PC-3 (cell line): Measurements from ENCODE around the gene DOK5. TPM values are rescaled to one million over a fixed set of nuclear protein-coding genes. Genes with fewer than 3 reads are reported as not detected.

Experiments used
- ATAC-seq: fragments of 200-7000 bp; cut with Tn5 transposase; 2 replicates; pipeline ENCODE4 v1.9.1; 2020; ENCODE audit warnings: mild to moderate bottlenecking, moderate library complexity
- BruUV-seq: library from RNA; stranded (reverse); fragments of 400-500 nt; replicated peaks from 2 replicates; lab custom pipeline; 2021; lab: Mats Ljungman, UMichigan
- CTCF ChIA-PET: fragments of 300-600 bp; sonication (Branson Sonifier 250); formaldehyde crosslinking; loops from one replicate; lab custom pipeline; 2022; ENCODE audit warnings: antibody characterized with exemption; lab: Charles Lee
- POLR2A ChIA-PET: fragments of 300-600 bp; sonication (Branson Sonifier 250); formaldehyde crosslinking; loops from one replicate; lab custom pipeline; 2022; ENCODE audit warnings: antibody characterized with exemption; ENCODE audit not compliant: unreplicated experiment; lab: Charles Lee
- DNase-seq: peaks from one replicate; pipeline ENCODE4 v3.0.0-alpha.2; 2015
- H2AFZ ChIP-seq: fragments of 300-600 bp; sonication (generic); 2 replicates; pipeline ENCODE4 v1.6.0; 2016; ENCODE audit warnings: antibody characterized with exemption, low read length
- H3F3A ChIP-seq: fragments of 300-600 bp; sonication (generic); one replicate; pipeline ENCODE4 v1.6.0; 2017; ENCODE audit warnings: antibody characterized with exemption, low read length, control low read depth, mild to moderate bottlenecking; ENCODE audit not compliant: unreplicated experiment
- H3K27ac ChIP-seq: fragments of 300-600 bp; sonication (generic); 2 replicates; pipeline ENCODE4 v1.5.1; 2016; ENCODE audit warnings: mild to moderate bottlenecking, low read length
- H3K27me3 ChIP-seq: fragments of 300-600 bp; sonication (generic); 2 replicates; pipeline ENCODE4 v1.6.1; 2016; ENCODE audit warnings: low read length, mixed read lengths
- H3K36me3 ChIP-seq: fragments of 300-600 bp; sonication (generic); 2 replicates; pipeline ENCODE4 v1.6.1; 2016; ENCODE audit warnings: low read depth, mixed run types, low read length, mixed read lengths
- H3K4me1 ChIP-seq: fragments of 300-600 bp; sonication (generic); 2 replicates; pipeline ENCODE4 v1.5.1; 2016; ENCODE audit warnings: low read length; ENCODE audit not compliant: insufficient read depth
- H3K4me2 ChIP-seq: fragments of 300-600 bp; sonication (generic); 2 replicates; pipeline ENCODE4 v1.6.0; 2016; ENCODE audit warnings: low read length
- H3K4me3 ChIP-seq: fragments of 300-600 bp; sonication (generic); 2 replicates; pipeline ENCODE4 v1.5.1; 2016; ENCODE audit warnings: mild to moderate bottlenecking, low read length, mixed read lengths
- H3K79me2 ChIP-seq: fragments of 300-600 bp; sonication (generic); 2 replicates; pipeline ENCODE4 v1.6.1; 2017; ENCODE audit warnings: low read length, mixed read lengths
- H3K9ac ChIP-seq: fragments of 300-600 bp; sonication (generic); 2 replicates; pipeline ENCODE4 v1.6.0; 2016; ENCODE audit warnings: mild to moderate bottlenecking, low read length
- H3K9me2 ChIP-seq: fragments of 300-600 bp; sonication (generic); replicated peaks from 2 replicates; pipeline ENCODE4 v1.6.1; 2016; ENCODE audit warnings: mixed run types, low read length, mixed read lengths
- H3K9me3 ChIP-seq: fragments of 300-600 bp; sonication (generic); 2 replicates; pipeline ENCODE4 v1.6.1; 2016; ENCODE audit warnings: low read length, mixed read lengths
- H4K20me1 ChIP-seq: fragments of 300-600 bp; sonication (generic); 2 replicates; pipeline ENCODE4 v1.6.1; 2016; ENCODE audit warnings: low read length, mixed read lengths
- EZH2 ChIP-seq: fragments of 300-600 bp; sonication (generic); IDR thresholded peaks from one replicate; pipeline ENCODE4 v1.6.1; 2017; ENCODE audit warnings: antibody characterized with exemption, mild to moderate bottlenecking, low read length; ENCODE audit not compliant: unreplicated experiment
- EZH2phosphoT487 ChIP-seq: fragments of 300-600 bp; sonication (generic); IDR thresholded peaks from 2 replicates; pipeline ENCODE4 v1.6.1; 2018; ENCODE audit warnings: mild to moderate bottlenecking, antibody characterized with exemption, low read length, borderline replicate concordance
- intact Hi-C: fragments of 100-400 bp; cut with micrococcal nuclease; formaldehyde crosslinking; loops from 2 replicates; pipeline ENCODE4 v1.9.0; 2023
- total RNA-seq: library from RNA; depleted of rRNA; stranded (reverse); fragments of >200 nt; gene quantifications from 2 replicates; pipeline ENCODE4 v1.2.3, GENCODE V29; 2014
- TF ChIP-seq, protein P1 (sequence below): fragments of 300-600 bp; sonication (generic); conservative IDR thresholded peaks from 2 replicates; pipeline ENCODE4 v1.5.1; 2017; ENCODE audit warnings: antibody characterized with exemption, low read depth, mild to moderate bottlenecking, low read length

The DOK5 gene
- total RNA-seq, 1 experiment from 2014 or later: not detected

DNA sequence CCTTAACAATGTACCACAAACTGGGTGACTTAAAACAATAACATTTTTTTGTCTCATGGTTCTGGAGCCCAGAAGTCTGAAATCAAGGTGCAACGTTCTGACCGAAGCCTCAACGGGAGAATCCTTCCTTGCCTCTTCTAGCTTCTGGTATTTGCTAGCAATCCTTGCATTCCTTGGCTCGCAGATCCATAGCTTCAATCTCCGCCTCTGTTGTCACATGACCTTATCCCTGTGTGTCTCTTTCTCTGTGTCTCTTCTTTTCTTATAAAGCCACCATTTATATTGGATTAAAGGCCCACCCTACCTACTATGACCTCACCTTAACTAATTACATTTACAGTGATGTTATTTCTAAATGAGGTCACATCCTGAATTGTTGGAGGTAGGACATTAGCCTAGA, 37.2 kb upstream of the DOK5 start:
- Histone ChIP-seq H4K20me1 (no peaks in the 10 kb centered on the region), H3K27me3 (peaks cover 15% of the 10 kb centered on the region; the same call in 1 of the 2 replicates), H3K4me3 (no peak overlapping the region), H3F3A (no peaks in the 10 kb centered on the region), H3K79me2 (no peaks in the 10 kb centered on the region), H3K9ac (no peak overlapping the region), H2AFZ (no peak overlapping the region), H3K36me3 (no peaks in the 10 kb centered on the region), H3K4me1 (no peaks in the 10 kb centered on the region), H3K9me3 (no peaks in the 10 kb centered on the region), H3K27ac (no peak overlapping the region), H3K4me2 (no peak overlapping the region), H3K9me2 (no peaks in the 10 kb centered on the region)
- ATAC-seq: no peak
- CTCF ChIA-PET: no interaction called here
- POLR2A ChIA-PET: no interaction called here
- no peak for DNase-seq
- intact Hi-C loops: no loop called here
- TF ChIP-seq EZH2phosphoT487 (no peak), EZH2 (no peak)
- TF ChIP-seq, protein P1, sequence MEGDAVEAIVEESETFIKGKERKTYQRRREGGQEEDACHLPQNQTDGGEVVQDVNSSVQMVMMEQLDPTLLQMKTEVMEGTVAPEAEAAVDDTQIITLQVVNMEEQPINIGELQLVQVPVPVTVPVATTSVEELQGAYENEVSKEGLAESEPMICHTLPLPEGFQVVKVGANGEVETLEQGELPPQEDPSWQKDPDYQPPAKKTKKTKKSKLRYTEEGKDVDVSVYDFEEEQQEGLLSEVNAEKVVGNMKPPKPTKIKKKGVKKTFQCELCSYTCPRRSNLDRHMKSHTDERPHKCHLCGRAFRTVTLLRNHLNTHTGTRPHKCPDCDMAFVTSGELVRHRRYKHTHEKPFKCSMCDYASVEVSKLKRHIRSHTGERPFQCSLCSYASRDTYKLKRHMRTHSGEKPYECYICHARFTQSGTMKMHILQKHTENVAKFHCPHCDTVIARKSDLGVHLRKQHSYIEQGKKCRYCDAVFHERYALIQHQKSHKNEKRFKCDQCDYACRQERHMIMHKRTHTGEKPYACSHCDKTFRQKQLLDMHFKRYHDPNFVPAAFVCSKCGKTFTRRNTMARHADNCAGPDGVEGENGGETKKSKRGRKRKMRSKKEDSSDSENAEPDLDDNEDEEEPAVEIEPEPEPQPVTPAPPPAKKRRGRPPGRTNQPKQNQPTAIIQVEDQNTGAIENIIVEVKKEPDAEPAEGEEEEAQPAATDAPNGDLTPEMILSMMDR: no peak
- BruUV-seq: no TSS peak

DNA sequence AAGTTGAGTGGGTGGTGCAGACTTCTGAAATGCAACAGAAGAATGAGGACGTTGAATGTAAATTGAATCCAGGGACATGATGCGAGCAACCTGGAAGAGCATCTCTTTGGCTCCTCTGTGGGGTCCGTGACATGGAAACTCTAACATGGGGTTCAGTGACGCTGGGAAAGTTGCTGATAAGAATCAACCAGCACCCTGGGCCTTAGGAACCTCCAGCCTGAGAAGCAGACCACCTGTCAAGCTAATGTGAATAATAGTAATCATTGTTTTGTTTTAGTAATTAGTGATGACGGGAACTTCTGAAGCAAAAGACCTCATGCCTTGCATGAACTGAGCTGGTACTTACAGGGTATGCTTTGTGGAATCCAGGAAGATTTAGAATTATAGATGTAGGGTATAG, 25.2 kb upstream of the DOK5 start:
- 0 out of 2 replicates have a peak, but pooled peaks cover 5% of the 10 kb centered on the region for H3K9me3 ChIP-seq
- intact Hi-C loops: no loop called here
- H3F3A ChIP-seq: no peaks in the 10 kb centered on the region
- H3K9me2 ChIP-seq: no peaks in the 10 kb centered on the region
- TF ChIP-seq EZH2phosphoT487: no peak
- TF ChIP-seq EZH2: no peak
- TF ChIP-seq, protein P1: no peak
- no peak overlapping the region for H3K4me3 ChIP-seq
- H4K20me1 ChIP-seq: no peaks in the 10 kb centered on the region
- no peak for ATAC-seq
- H3K27me3 ChIP-seq: peaks cover 80% of the 10 kb centered on the region
- H3K27ac ChIP-seq: no peak overlapping the region
- no peaks in the 10 kb centered on the region for H3K36me3 ChIP-seq
- no peaks in the 10 kb centered on the region for H3K4me1 ChIP-seq
- H3K9ac ChIP-seq: no peak overlapping the region
- H3K79me2 ChIP-seq: no peaks in the 10 kb centered on the region
- no peak overlapping the region for H2AFZ ChIP-seq
- DNase-seq: no peak
- no TSS peak for BruUV-seq
- CTCF ChIA-PET: no interaction called here
- POLR2A ChIA-PET: no interaction called here
- no peak overlapping the region for H3K4me2 ChIP-seq

DNA sequence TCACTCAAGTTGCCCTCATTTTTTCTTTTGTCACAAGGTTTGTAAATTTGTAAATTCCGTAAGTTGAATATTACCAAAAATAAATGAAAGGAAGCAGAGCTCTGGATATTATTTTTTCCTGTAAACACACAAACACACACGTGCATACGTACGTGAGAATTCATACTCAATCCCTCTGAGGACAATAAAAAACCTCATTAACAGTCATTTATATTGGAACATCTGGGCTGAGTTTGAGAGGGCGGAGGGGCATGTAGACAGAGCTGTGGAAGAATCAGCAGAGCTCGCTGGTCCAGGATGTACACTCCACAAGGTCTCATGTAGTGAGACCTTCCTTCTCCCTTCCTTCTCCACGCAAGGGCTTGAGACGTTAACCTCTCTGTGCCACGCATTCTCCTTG, 24.2 kb upstream of the DOK5 start:
- Histone ChIP-seq H3K27ac (no peak overlapping the region), H3K4me2 (no peak overlapping the region), H3K4me1 (no peaks in the 10 kb centered on the region), H3K36me3 (no peaks in the 10 kb centered on the region), H2AFZ (no peak overlapping the region), H4K20me1 (no peaks in the 10 kb centered on the region), H3K9me2 (no peaks in the 10 kb centered on the region), H3K9me3 (0 out of 2 replicates have a peak, but pooled peaks cover 5% of the 10 kb centered on the region), H3F3A (no peaks in the 10 kb centered on the region), H3K27me3 (peaks cover 72% of the 10 kb centered on the region), H3K9ac (no peak overlapping the region), H3K79me2 (no peaks in the 10 kb centered on the region), H3K4me3 (no peak overlapping the region)
- no TSS peak for BruUV-seq
- no peak for ATAC-seq
- TF ChIP-seq EZH2phosphoT487: no peak
- no peak for TF ChIP-seq EZH2
- TF ChIP-seq, protein P1: no peak
- CTCF ChIA-PET: no interaction called here
- intact Hi-C loops: no loop called here
- POLR2A ChIA-PET: no interaction called here
- DNase-seq: no peak
